Measurements from ENCODE around the gene SAMD11. TPM values are rescaled to one million over a fixed set of nuclear protein-coding genes. Genes with fewer than 3 reads are reported as not detected.

The SAMD11 gene
- total and polyA plus RNA-seq, 2 of the 13 experiments (the other 11 are each of a cell fraction or from before 2014, with no cell fraction given), result 0.11 TPM; not detected in 1

GRCh38 chr1:938088-938683 is 14.5 kb downstream of the SAMD11 start (continued):
- TF ChIP-seq, protein P1, sequence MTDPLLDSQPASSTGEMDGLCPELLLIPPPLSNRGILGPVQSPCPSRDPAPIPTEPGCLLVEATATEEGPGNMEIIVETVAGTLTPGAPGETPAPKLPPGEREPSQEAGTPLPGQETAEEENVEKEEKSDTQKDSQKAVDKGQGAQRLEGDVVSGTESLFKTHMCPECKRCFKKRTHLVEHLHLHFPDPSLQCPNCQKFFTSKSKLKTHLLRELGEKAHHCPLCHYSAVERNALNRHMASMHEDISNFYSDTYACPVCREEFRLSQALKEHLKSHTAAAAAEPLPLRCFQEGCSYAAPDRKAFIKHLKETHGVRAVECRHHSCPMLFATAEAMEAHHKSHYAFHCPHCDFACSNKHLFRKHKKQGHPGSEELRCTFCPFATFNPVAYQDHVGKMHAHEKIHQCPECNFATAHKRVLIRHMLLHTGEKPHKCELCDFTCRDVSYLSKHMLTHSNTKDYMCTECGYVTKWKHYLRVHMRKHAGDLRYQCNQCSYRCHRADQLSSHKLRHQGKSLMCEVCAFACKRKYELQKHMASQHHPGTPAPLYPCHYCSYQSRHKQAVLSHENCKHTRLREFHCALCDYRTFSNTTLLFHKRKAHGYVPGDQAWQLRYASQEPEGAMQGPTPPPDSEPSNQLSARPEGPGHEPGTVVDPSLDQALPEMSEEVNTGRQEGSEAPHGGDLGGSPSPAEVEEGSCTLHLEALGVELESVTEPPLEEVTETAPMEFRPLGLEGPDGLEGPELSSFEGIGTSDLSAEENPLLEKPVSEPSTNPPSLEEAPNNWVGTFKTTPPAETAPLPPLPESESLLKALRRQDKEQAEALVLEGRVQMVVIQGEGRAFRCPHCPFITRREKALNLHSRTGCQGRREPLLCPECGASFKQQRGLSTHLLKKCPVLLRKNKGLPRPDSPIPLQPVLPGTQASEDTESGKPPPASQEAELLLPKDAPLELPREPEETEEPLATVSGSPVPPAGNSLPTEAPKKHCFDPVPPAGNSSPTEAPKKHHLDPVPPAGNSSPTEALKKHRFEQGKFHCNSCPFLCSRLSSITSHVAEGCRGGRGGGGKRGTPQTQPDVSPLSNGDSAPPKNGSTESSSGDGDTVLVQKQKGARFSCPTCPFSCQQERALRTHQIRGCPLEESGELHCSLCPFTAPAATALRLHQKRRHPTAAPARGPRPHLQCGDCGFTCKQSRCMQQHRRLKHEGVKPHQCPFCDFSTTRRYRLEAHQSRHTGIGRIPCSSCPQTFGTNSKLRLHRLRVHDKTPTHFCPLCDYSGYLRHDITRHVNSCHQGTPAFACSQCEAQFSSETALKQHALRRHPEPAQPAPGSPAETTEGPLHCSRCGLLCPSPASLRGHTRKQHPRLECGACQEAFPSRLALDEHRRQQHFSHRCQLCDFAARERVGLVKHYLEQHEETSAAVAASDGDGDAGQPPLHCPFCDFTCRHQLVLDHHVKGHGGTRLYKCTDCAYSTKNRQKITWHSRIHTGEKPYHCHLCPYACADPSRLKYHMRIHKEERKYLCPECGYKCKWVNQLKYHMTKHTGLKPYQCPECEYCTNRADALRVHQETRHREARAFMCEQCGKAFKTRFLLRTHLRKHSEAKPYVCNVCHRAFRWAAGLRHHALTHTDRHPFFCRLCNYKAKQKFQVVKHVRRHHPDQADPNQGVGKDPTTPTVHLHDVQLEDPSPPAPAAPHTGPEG (CRISPR knock-in tag; IDR thresholded peaks at IDR 0.05), result no peak
- no peak for TF ChIP-seq ZNF572 (CRISPR knock-in tag; IDR thresholded peaks at IDR 0.05)
- no peak for TF ChIP-seq HHEX (CRISPR knock-in tag; IDR thresholded peaks at IDR 0.05)
- 0 out of 2 replicates have a peak, but pooled peaks have one; percentile 37 for TF ChIP-seq ZNF776 (CRISPR knock-in tag; IDR thresholded peaks at IDR 0.05)
- no peak for TF ChIP-seq ZNF138 (CRISPR knock-in tag; IDR thresholded peaks at IDR 0.05; ENCODE audit: low read depth)
- TF ChIP-seq ZNF629 (CRISPR knock-in tag; conservative IDR thresholded peaks at IDR 0.05), result no peak
- TF ChIP-seq ZFP90 (CRISPR knock-in tag; IDR thresholded peaks at IDR 0.05; ENCODE audit: borderline replicate concordance), result no peak
- no peak for TF ChIP-seq CBX5 (CRISPR knock-in tag; IDR thresholded peaks at IDR 0.05; ENCODE audit: borderline replicate concordance)
- TF ChIP-seq GLI4 (CRISPR knock-in tag; IDR thresholded peaks at IDR 0.05; ENCODE audit: borderline replicate concordance), result no peak
- no peak for TF ChIP-seq HMGA1 (CRISPR knock-in tag; conservative IDR thresholded peaks at IDR 0.05)
- TF ChIP-seq SIX4 (CRISPR knock-in tag; IDR thresholded peaks at IDR 0.05), result no peak
- no peak for TF ChIP-seq ZNF616 (CRISPR knock-in tag; IDR thresholded peaks at IDR 0.05; ENCODE audit: low read depth)
- TF ChIP-seq ZNF792 (CRISPR knock-in tag; IDR thresholded peaks at IDR 0.05), result no peak
- no peak for TF ChIP-seq GTF2F1 (IDR thresholded peaks at IDR 0.05; ENCODE audit: low read length)
- TF ChIP-seq ZFY (CRISPR knock-in tag; IDR thresholded peaks at IDR 0.05), result 0 out of 2 replicates have a peak, but pooled peaks have one; percentile 35
- TF ChIP-seq ZNF770 (CRISPR knock-in tag; IDR thresholded peaks at IDR 0.05), result no peak
- TF ChIP-seq GPBP1L1 (CRISPR knock-in tag; IDR thresholded peaks at IDR 0.05), result no peak
- no peak for TF ChIP-seq ZNF225 (CRISPR knock-in tag; IDR thresholded peaks at IDR 0.05)
- TF ChIP-seq SMARCC2 (IDR thresholded peaks at IDR 0.05), result no peak
- no peak for TF ChIP-seq ZNF569 (CRISPR knock-in tag; IDR thresholded peaks at IDR 0.05; ENCODE audit: borderline replicate concordance)
- TF ChIP-seq RARA (CRISPR knock-in tag; IDR thresholded peaks at IDR 0.05), result no peak
- 0 out of 2 replicates have a peak, but pooled peaks have one; percentile 34 for TF ChIP-seq ZNF777 (CRISPR knock-in tag; IDR thresholded peaks at IDR 0.05)

All from HepG2 (cell line).